GM23338 (cell line): ENCODE measurements around the gene CCDC97. TPM values are rescaled to one million over a fixed set of nuclear protein-coding genes. Genes with fewer than 3 reads are reported as not detected.
A peak's percentile ranks its signal among the peaks of the same experiment; 100 is the strongest.

ENCODE experiments used
- ATAC-seq: fragments of 200-7000 bp; cut with Tn5 transposase; 3 replicates; pipeline ENCODE4 v1.9.1; 2020
- DNase-seq: peaks from one replicate; pipeline ENCODE4 v3.0.0-alpha.2; 2015; ENCODE audit warnings: low spot score
- H2AFZ ChIP-seq: fragments of 200-600 bp; sonication (generic); 2 replicates; pipeline ENCODE4 v1.8.0; 2016; ENCODE audit warnings: antibody characterized with exemption, mild to moderate bottlenecking, moderate library complexity
- H3F3A ChIP-seq: fragments of 200-600 bp; sonication (generic); replicated peaks from 2 replicates; pipeline ENCODE4 v1.8.0; 2017; ENCODE audit warnings: antibody characterized with exemption, mixed run types, low read depth
- H3K27ac ChIP-seq: fragments of 200-600 bp; sonication (generic); 2 replicates; pipeline ENCODE4 v1.6.1; 2016; ENCODE audit warnings: low read depth
- H3K27me3 ChIP-seq: fragments of 200-600 bp; sonication (generic); 2 replicates; pipeline ENCODE4 v1.8.0; 2016; ENCODE audit warnings: mild to moderate bottlenecking, mixed run types, moderate library complexity; ENCODE audit not compliant: insufficient read depth
- H3K36me3 ChIP-seq: fragments of 200-600 bp; sonication (generic); 2 replicates; pipeline ENCODE4 v1.8.0; 2016; ENCODE audit warnings: mild to moderate bottlenecking; ENCODE audit not compliant: insufficient read depth
- H3K4me1 ChIP-seq: fragments of 200-600 bp; sonication (generic); 2 replicates; pipeline ENCODE4 v1.8.0; 2016; ENCODE audit warnings: mild to moderate bottlenecking, moderate library complexity; ENCODE audit not compliant: insufficient read depth
- H3K4me2 ChIP-seq: fragments of 200-600 bp; sonication (generic); 2 replicates; pipeline ENCODE4 v1.7.1; 2017; ENCODE audit warnings: mixed run types
- H3K4me3 ChIP-seq: fragments of 200-600 bp; sonication (generic); 2 replicates; pipeline ENCODE4 v1.6.1; 2016; ENCODE audit warnings: mixed run types
- H3K79me2 ChIP-seq: fragments of 200-600 bp; sonication (generic); replicated peaks from 2 replicates; pipeline ENCODE4 v1.8.0; 2017; ENCODE audit warnings: mild to moderate bottlenecking; ENCODE audit not compliant: insufficient read depth
- H3K9me2 ChIP-seq: fragments of 200-600 bp; sonication (generic); 2 replicates; pipeline ENCODE4 v1.8.0; 2017; ENCODE audit not compliant: insufficient read depth
- H4K20me1 ChIP-seq: fragments of 200-600 bp; sonication (generic); replicated peaks from 2 replicates; pipeline ENCODE4 v1.8.0; 2017; ENCODE audit warnings: mild to moderate bottlenecking; ENCODE audit not compliant: insufficient read depth
- H3K27ac Mint-ChIP-seq: 2 replicates; pipeline ENCODE4 v1.8.0; 2020; ENCODE audit warnings: inconsistent platforms, mild to moderate bottlenecking, moderate library complexity, mixed read lengths
- H3K27me3 Mint-ChIP-seq: 3 replicates; pipeline ENCODE4 v1.8.0; 2022; ENCODE audit warnings: low read depth, mild to moderate bottlenecking, moderate library complexity, mixed read lengths, inconsistent platforms; ENCODE audit not compliant: insufficient read depth, poor library complexity
- H3K36me3 Mint-ChIP-seq: 3 replicates; pipeline ENCODE4 v1.8.0; 2021; ENCODE audit warnings: low read depth, mild to moderate bottlenecking, inconsistent platforms, moderate library complexity, mixed read lengths
- H3K4me1 Mint-ChIP-seq: 3 replicates; pipeline ENCODE4 v1.8.0; 2020; ENCODE audit warnings: mild to moderate bottlenecking, inconsistent platforms, mixed read lengths
- H3K4me3 Mint-ChIP-seq: 3 replicates; pipeline ENCODE4 v1.8.0; 2021; ENCODE audit warnings: moderate library complexity, mild to moderate bottlenecking, inconsistent platforms, mixed read lengths
- H3K9me3 Mint-ChIP-seq: 3 replicates; pipeline ENCODE4 v1.8.0; 2020; ENCODE audit warnings: moderate library complexity, mild to moderate bottlenecking, inconsistent platforms, mixed read lengths
- CREB1 ChIP-seq: fragments of 250-450 bp; sonication (Bioruptor Pico); IDR thresholded peaks from 2 replicates; pipeline ENCODE4 v1.5.0; 2020; ENCODE audit warnings: low read depth, mild to moderate bottlenecking, moderate library complexity
- EZH2 ChIP-seq: fragments of 200-600 bp; sonication (generic); IDR thresholded peaks from one replicate; pipeline ENCODE4 v1.8.0; 2017; ENCODE audit warnings: antibody characterized with exemption, mild to moderate bottlenecking, low read depth; ENCODE audit not compliant: unreplicated experiment
- EZH2phosphoT487 ChIP-seq: fragments of 200-600 bp; sonication (generic); IDR thresholded peaks from one replicate; pipeline ENCODE4 v1.8.1; 2018; ENCODE audit warnings: antibody characterized with exemption; ENCODE audit not compliant: unreplicated experiment
- JUNB ChIP-seq: IDR thresholded peaks from one replicate; pipeline ENCODE4 v1.6.1; 2016; ENCODE audit warnings: antibody characterized with exemption; ENCODE audit not compliant: unreplicated experiment
- NANOG ChIP-seq: IDR thresholded peaks from 2 replicates; pipeline ENCODE4 v1.6.1; 2016; ENCODE audit warnings: antibody characterized with exemption, borderline replicate concordance
- POLR2AphosphoS5 ChIP-seq: IDR thresholded peaks from 2 replicates; pipeline ENCODE4 v1.6.1; 2016; ENCODE audit warnings: antibody characterized with exemption, low read depth
- STAT1 ChIP-seq: IDR thresholded peaks from one replicate; pipeline ENCODE4 v1.6.1; 2016; ENCODE audit warnings: antibody characterized with exemption; ENCODE audit not compliant: unreplicated experiment
- ZNF114 ChIP-seq: fragments of 250-450 bp; sonication (Bioruptor Pico); IDR thresholded peaks from 2 replicates; pipeline ENCODE4 v1.5.0; 2020; ENCODE audit warnings: mild to moderate bottlenecking, moderate library complexity
- ZNF331 ChIP-seq: fragments of 250-450 bp; sonication (Bioruptor Pico); IDR thresholded peaks from 2 replicates; pipeline ENCODE4 v1.5.0; 2020; ENCODE audit warnings: low read depth, mild to moderate bottlenecking, moderate library complexity
- ZNF462 ChIP-seq: fragments of 250-450 bp; sonication (Bioruptor Pico); IDR thresholded peaks from 2 replicates; pipeline ENCODE4 v1.5.0; 2020; ENCODE audit warnings: mild to moderate bottlenecking, moderate library complexity
- polyA plus RNA-seq: library from polyadenylated mRNA; unstranded; fragments of >200 nt; fragmentation: Nextera tagmentation; extraction: Ambion mirVana; gene quantifications from 2 replicates; pipeline ENCODE4 v1.2.1, GENCODE V29; 2016
- total RNA-seq: library from RNA; depleted of rRNA; stranded (reverse); fragments of >200 nt; shearing (Covaris generic); gene quantifications from 2 replicates; pipeline ENCODE4 v1.2.3, GENCODE V29; 2014
- TF ChIP-seq, protein P1 (sequence below), 2 experiments: fragments of 200-600 bp in 1 of 2; sonication (generic) in 1 of 2; conservative IDR thresholded peaks; 2 replicates each; pipeline versions ENCODE4 v1.5.1 to v1.6.1; 2016 to 2017; ENCODE audit warnings: antibody characterized with exemption in 2 of 2, low read depth in 2 of 2, mild to moderate bottlenecking in 2 of 2, moderate library complexity in 1 of 2
- TF ChIP-seq, protein P2 (sequence below): IDR thresholded peaks from one replicate; pipeline ENCODE4 v1.6.1; 2018; ENCODE audit warnings: antibody characterized with exemption; ENCODE audit not compliant: unreplicated experiment
- TF ChIP-seq, protein P3 (sequence below): IDR thresholded peaks from 2 replicates; pipeline ENCODE4 v1.6.1; 2016; ENCODE audit warnings: antibody characterized with exemption

CCDC97 gene
- total and polyA plus RNA-seq, 2 experiments from 2014 or later: 8.0 to 11.0 TPM

- Mint-ChIP-seq H3K27ac (peak overlapping the region; percentile 15; the same call in 1 of the 2 replicates), H3K36me3 (no peaks in the 10 kb centered on the region), H3K4me3 (no peak overlapping the region), H3K9me3 (no peaks in the 10 kb centered on the region), H3K4me1 (peaks cover 4% of the 10 kb centered on the region; the same call in 2 of the 3 replicates), H3K27me3 (peaks cover 11% of the 10 kb centered on the region)
- DNase-seq: no peak
- Histone ChIP-seq H3K36me3 (no peaks in the 10 kb centered on the region), H3K79me2 (no peaks in the 10 kb centered on the region), H3K4me3 (no peak overlapping the region), H3F3A (no peaks in the 10 kb centered on the region), H3K27me3 (no peaks in the 10 kb centered on the region), H3K9me2 (no peaks in the 10 kb centered on the region), H2AFZ (no peak overlapping the region), H3K27ac (0 out of 2 replicates have a peak overlapping the region, but pooled peaks have one; percentile 32), H3K4me1 (no peaks in the 10 kb centered on the region), H3K4me2 (no peak overlapping the region), H4K20me1 (no peaks in the 10 kb centered on the region)
- TF ChIP-seq EZH2 (no peak), CREB1 (CRISPR knock-in tag) (no peak), NANOG (no peak), POLR2AphosphoS5 (no peak), ZNF331 (CRISPR knock-in tag) (no peak), ZNF462 (CRISPR knock-in tag) (no peak), ZNF114 (no peak), EZH2phosphoT487 (no peak), JUNB (no peak), STAT1 (no peak)
- TF ChIP-seq, protein P1, sequence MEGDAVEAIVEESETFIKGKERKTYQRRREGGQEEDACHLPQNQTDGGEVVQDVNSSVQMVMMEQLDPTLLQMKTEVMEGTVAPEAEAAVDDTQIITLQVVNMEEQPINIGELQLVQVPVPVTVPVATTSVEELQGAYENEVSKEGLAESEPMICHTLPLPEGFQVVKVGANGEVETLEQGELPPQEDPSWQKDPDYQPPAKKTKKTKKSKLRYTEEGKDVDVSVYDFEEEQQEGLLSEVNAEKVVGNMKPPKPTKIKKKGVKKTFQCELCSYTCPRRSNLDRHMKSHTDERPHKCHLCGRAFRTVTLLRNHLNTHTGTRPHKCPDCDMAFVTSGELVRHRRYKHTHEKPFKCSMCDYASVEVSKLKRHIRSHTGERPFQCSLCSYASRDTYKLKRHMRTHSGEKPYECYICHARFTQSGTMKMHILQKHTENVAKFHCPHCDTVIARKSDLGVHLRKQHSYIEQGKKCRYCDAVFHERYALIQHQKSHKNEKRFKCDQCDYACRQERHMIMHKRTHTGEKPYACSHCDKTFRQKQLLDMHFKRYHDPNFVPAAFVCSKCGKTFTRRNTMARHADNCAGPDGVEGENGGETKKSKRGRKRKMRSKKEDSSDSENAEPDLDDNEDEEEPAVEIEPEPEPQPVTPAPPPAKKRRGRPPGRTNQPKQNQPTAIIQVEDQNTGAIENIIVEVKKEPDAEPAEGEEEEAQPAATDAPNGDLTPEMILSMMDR (conservative IDR thresholded peaks at IDR 0.05; ENCODE audit: low read depth in 2 of 2): no peak
- TF ChIP-seq, protein P2, sequence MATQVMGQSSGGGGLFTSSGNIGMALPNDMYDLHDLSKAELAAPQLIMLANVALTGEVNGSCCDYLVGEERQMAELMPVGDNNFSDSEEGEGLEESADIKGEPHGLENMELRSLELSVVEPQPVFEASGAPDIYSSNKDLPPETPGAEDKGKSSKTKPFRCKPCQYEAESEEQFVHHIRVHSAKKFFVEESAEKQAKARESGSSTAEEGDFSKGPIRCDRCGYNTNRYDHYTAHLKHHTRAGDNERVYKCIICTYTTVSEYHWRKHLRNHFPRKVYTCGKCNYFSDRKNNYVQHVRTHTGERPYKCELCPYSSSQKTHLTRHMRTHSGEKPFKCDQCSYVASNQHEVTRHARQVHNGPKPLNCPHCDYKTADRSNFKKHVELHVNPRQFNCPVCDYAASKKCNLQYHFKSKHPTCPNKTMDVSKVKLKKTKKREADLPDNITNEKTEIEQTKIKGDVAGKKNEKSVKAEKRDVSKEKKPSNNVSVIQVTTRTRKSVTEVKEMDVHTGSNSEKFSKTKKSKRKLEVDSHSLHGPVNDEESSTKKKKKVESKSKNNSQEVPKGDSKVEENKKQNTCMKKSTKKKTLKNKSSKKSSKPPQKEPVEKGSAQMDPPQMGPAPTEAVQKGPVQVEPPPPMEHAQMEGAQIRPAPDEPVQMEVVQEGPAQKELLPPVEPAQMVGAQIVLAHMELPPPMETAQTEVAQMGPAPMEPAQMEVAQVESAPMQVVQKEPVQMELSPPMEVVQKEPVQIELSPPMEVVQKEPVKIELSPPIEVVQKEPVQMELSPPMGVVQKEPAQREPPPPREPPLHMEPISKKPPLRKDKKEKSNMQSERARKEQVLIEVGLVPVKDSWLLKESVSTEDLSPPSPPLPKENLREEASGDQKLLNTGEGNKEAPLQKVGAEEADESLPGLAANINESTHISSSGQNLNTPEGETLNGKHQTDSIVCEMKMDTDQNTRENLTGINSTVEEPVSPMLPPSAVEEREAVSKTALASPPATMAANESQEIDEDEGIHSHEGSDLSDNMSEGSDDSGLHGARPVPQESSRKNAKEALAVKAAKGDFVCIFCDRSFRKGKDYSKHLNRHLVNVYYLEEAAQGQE: no peak
- TF ChIP-seq, protein P3, sequence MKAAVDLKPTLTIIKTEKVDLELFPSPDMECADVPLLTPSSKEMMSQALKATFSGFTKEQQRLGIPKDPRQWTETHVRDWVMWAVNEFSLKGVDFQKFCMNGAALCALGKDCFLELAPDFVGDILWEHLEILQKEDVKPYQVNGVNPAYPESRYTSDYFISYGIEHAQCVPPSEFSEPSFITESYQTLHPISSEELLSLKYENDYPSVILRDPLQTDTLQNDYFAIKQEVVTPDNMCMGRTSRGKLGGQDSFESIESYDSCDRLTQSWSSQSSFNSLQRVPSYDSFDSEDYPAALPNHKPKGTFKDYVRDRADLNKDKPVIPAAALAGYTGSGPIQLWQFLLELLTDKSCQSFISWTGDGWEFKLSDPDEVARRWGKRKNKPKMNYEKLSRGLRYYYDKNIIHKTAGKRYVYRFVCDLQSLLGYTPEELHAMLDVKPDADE: no peak
- no peak for ATAC-seq
These were observed 61.6 kb downstream of the CCDC97 start for GRCh38 chr19:41371541-41371940.
